Measurements from ENCODE around the gene ATP2B3.

Gene ATP2B3

GRCh38 chrX:153592091-153592833 is 74.8 kb downstream of the ATP2B3 start:
- H3K27ac ChIP-seq (ENCODE audit: low read depth, low read length, poor library complexity, severe bottlenecking), result peak overlapping the region; percentile 57
- H3K4me2 ChIP-seq (ENCODE audit: low read length), result no peak overlapping the region
- no peak overlapping the region for H3K4me3 ChIP-seq (ENCODE audit: low read depth, low read length, poor library complexity, severe bottlenecking)
- no peak for TF ChIP-seq CTCF (IDR thresholded peaks at IDR 0.05; ENCODE audit: low read length)
- TF ChIP-seq EZH2 (IDR thresholded peaks at IDR 0.05; ENCODE audit: borderline replicate concordance, low read length), result no peak
- H3K36me3 ChIP-seq (ENCODE audit: insufficient read depth, low read length), result peaks cover 18% of the 10 kb centered on the region
- H3K9ac ChIP-seq (ENCODE audit: low read length), result no peak overlapping the region
- H3K9me2 ChIP-seq (ENCODE audit: low read depth, low read length), result no peaks in the 10 kb centered on the region
- peaks cover 22% of the 10 kb centered on the region for H3K4me1 ChIP-seq (ENCODE audit: insufficient read depth, low read length, severe bottlenecking)
- no peaks in the 10 kb centered on the region for H4K20me1 ChIP-seq (ENCODE audit: insufficient read depth, low read length)
- no peaks in the 10 kb centered on the region for H3F3A ChIP-seq (ENCODE audit: insufficient read depth, low read length)
- H3K9me3 ChIP-seq (ENCODE audit: low read length), result no peaks in the 10 kb centered on the region
- H3K27me3 ChIP-seq (ENCODE audit: insufficient read depth, low read length), result no peaks in the 10 kb centered on the region
- H2AFZ ChIP-seq (ENCODE audit: low read length), result no peak overlapping the region
- H3K79me2 ChIP-seq (ENCODE audit: insufficient read depth, low read length), result no peaks in the 10 kb centered on the region

- Histone ChIP-seq H3K9me3 (ENCODE audit: low read length) (no peaks in the 10 kb centered on the region), H3K27me3 (ENCODE audit: insufficient read depth, low read length) (no peaks in the 10 kb centered on the region), H3K4me3 (ENCODE audit: low read depth, low read length, poor library complexity, severe bottlenecking) (no peak overlapping the region), H3K4me2 (ENCODE audit: low read length) (no peak overlapping the region), H3K36me3 (ENCODE audit: insufficient read depth, low read length) (peaks cover 10% of the 10 kb centered on the region; the same call in 1 of the 2 replicates), H2AFZ (ENCODE audit: low read length) (no peak overlapping the region), H3K27ac (ENCODE audit: low read depth, low read length, poor library complexity, severe bottlenecking) (no peak overlapping the region), H3K4me1 (ENCODE audit: insufficient read depth, low read length, severe bottlenecking) (peaks cover 30% of the 10 kb centered on the region), H3K79me2 (ENCODE audit: insufficient read depth, low read length) (no peaks in the 10 kb centered on the region), H3K9ac (ENCODE audit: low read length) (no peak overlapping the region), H4K20me1 (ENCODE audit: insufficient read depth, low read length) (no peaks in the 10 kb centered on the region), H3K9me2 (ENCODE audit: low read depth, low read length) (no peaks in the 10 kb centered on the region), H3F3A (ENCODE audit: insufficient read depth, low read length) (no peaks in the 10 kb centered on the region)
- TF ChIP-seq EZH2 (IDR thresholded peaks at IDR 0.05; ENCODE audit: borderline replicate concordance, low read length) (no peak), CTCF (IDR thresholded peaks at IDR 0.05; ENCODE audit: low read length) (no peak)
Measured at GRCh38 chrX:153592966-153593688, 75.7 kb downstream of the ATP2B3 start.

- no peak overlapping the region for H3K9ac ChIP-seq (ENCODE audit: low read length)
- H3K4me3 ChIP-seq (ENCODE audit: low read depth, low read length, poor library complexity, severe bottlenecking), result no peak overlapping the region
- H3K9me2 ChIP-seq (ENCODE audit: low read depth, low read length), result no peaks in the 10 kb centered on the region
- no peak overlapping the region for H2AFZ ChIP-seq (ENCODE audit: low read length)
- no peaks in the 10 kb centered on the region for H3F3A ChIP-seq (ENCODE audit: insufficient read depth, low read length)
- H3K4me1 ChIP-seq (ENCODE audit: insufficient read depth, low read length, severe bottlenecking), result peaks cover 32% of the 10 kb centered on the region
- no peak overlapping the region for H3K4me2 ChIP-seq (ENCODE audit: low read length)
- TF ChIP-seq CTCF (IDR thresholded peaks at IDR 0.05; ENCODE audit: low read length), result no peak
- TF ChIP-seq EZH2 (IDR thresholded peaks at IDR 0.05; ENCODE audit: borderline replicate concordance, low read length), result no peak
- no peaks in the 10 kb centered on the region for H3K9me3 ChIP-seq (ENCODE audit: low read length)
- H3K27ac ChIP-seq (ENCODE audit: low read depth, low read length, poor library complexity, severe bottlenecking), result no peak overlapping the region
- H3K36me3 ChIP-seq (ENCODE audit: insufficient read depth, low read length), result peaks cover 6% of the 10 kb centered on the region; the same call in 1 of the 2 replicates
- no peaks in the 10 kb centered on the region for H3K27me3 ChIP-seq (ENCODE audit: insufficient read depth, low read length)
- H4K20me1 ChIP-seq (ENCODE audit: insufficient read depth, low read length), result no peaks in the 10 kb centered on the region
- H3K79me2 ChIP-seq (ENCODE audit: insufficient read depth, low read length), result no peaks in the 10 kb centered on the region
Measured at GRCh38 chrX:153593811-153594500, 76.5 kb downstream of the ATP2B3 start.

All from OCI-LY1 (cell line).